HUDEP-2 (cell line): Measurements from ENCODE around the gene CCDC93.
"Not testable (repeated sequence)": the region's sequence is repeated elsewhere in the genome, so short reads cannot be mapped to it uniquely, and the experiment has no call there.

Source experiments
- DNase-seq, 76 experiments: peaks; one replicate each; lab custom pipeline; 2025; ENCODE audit not compliant: unreplicated experiment in 76 of 76; lab: John Stamatoyannopoulos, UW

The CCDC93 gene

DNA sequence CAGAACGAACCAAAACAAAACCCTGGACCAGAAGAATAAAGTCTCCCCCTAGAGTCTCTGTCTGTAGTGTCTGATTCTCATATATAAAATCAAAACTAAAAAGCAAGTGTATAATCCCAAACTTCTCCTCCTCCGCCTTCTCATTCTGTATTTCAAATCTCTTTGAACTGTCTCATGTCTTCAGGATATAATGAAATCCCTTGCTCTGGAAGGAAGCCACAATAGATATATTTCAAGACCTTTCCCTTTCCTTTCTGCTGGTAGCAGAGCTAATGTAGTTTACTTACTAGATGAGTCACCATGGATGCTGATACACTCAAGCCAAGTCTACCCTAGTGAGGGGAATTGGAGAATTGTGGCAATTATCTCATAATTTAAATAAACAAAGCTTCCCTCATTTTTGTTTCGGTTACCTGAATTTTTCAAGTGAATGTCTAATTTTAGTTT, 33.5 kb upstream of the CCDC93 start:
- DNase-seq: no peak

DNA sequence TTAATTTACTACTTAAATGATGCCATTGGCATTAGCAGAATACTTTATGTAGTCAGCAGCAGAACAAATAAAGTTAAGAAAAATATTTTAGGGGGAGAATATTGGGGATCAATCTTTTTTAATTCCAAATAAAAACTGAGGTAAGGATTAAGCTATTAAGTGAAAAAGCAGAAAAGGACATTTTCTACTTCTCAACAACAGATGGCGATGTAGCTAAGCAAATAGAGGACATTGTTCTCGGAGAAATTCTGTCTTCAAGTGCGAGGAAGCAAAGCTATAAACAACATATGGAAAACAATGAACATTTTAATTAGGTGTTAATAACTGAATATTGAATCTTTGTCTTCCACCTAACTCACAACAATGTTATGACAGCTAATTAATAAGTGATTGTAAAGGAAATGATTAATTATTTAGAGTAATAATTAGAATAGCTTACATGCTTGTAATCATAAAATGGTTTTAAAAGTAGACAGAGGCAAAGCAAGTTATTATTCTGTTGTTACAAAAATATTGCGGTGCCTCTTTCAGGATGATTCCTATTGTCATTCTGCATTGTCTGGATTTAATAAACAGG, 32.9 kb upstream of the CCDC93 start:
- peak in 3 of 76 experiments; percentile 1 to 3 (median 2) for DNase-seq

DNA sequence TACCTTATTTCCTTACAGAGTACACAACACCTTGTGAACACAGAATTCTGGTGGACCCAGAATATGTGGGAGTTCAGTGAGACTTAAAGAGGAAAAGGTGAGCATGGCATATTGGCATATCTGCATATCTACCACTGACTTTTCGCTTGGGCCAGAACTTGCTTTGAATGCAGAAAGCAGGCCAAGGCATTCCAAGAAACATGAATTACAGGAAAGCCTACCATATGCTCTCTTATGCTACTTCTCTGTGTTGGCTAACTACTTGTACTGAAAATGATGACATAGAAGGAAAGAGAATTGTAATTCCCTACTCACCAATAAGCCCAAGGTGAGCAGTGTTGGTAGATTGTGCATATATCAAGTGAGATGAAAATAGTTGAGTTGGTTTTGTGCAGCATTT, 31.4 kb upstream of the CCDC93 start:
- DNase-seq: no peak

DNA sequence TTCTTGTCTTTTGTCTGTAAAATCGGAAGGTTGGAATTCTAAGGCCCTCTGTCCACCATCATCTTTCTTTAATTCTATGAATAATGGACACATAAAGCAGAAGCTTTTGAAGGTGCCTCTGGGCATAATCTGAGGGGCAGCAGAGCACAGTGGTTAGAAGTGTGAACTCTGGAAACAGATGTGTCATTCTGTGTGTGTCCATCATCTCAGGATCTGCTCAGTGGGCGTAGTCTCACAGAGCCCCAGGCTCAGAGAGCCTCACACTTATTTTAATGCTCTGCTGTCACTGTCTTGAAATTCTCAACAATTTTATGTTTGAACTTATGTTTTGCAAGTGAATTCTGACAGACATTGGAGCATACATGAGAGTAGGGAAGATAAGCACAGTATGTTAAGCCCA, 31.0 kb upstream of the CCDC93 start:
- no peak for DNase-seq

DNA sequence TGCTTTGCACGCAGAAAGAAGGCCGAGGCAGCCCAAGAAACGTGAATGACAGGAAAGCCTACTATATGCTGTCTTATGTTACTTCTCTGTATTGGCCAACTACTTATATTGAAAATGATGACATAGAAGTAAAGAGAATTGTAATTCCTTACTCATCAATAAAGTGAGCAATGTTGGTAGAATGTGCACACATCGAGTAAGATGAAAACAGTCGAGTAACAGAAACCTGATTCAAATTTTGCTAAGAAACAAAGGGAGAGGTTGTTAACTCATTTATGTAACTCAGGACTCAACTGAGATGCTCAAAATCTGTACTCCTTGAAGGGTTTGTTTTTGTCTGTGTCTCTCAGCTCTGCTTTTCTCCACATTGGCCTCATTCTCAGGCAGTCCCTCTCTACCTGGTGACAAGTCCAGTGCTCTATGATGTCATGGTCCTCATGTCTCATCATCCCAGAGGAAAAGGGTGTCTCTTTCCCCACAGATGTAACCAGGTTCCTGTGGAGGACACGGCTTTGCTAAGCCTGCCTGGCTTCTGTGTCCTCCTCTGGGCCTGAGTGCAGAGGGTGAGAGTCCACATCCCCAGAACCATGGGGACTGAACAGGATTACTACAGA, 30.3 kb upstream of the CCDC93 start:
- DNase-seq: no peak

DNA sequence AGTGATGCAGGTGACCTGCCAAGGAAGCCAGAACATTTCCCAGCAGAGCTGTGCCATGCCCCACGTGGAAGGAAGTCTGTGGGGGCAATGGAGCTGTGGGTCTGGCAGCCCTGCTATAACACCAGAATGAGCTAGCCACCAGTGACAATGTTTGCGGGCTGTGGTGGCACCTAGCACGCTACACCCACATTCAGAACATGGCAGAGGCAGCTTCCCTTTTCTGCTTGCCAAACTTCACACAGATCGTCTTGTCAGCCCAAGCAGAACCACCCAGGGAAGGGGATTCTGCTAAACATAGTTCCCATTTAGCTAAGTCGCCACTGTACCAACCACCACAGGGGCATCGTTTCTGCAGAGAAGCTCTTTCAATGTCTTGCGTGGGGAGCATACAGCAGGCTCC, 27.0 kb upstream of the CCDC93 start:
- no peak for DNase-seq

DNA sequence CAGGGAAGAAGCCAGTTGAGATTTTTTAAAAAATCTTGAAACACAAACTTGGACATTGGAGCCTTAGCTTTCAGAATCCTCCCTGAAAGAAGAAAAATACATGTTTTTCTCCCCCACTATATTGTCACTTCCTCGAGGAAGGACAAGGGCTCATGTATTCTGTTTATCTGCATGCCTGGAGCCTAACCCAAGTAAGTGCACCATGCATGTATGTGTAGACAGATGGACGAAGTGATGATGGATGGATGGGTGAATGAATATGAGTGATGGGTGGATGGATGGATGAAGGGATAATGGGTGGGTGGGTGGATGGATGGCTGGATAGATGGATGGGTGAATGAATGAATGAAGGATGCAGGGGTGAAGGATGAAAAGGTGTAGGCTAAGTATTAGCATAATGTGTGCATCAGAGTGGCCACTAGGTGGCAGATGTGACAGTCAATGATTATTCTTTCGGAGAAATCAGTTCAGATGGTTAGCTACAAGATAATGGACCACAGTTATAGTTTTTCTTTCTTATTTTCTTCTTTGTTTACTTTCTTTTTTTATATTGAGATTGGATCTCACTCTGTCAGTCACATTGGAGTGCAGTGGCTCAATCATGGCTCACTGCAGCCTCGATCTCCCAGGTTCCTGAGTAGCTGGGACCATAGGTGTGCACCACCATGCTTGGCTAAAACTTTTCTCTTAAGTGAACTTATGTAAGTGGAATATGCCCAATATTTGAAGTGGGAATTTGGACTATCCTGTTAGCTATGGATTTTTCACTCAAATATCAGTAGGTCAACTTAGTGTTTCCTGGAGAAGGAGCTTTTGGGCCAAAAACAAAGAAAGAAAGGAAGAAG, 18.5 kb upstream of the CCDC93 start:
- peak in 13 of 76 experiments; percentile 1 to 28 (median 13) for DNase-seq

DNA sequence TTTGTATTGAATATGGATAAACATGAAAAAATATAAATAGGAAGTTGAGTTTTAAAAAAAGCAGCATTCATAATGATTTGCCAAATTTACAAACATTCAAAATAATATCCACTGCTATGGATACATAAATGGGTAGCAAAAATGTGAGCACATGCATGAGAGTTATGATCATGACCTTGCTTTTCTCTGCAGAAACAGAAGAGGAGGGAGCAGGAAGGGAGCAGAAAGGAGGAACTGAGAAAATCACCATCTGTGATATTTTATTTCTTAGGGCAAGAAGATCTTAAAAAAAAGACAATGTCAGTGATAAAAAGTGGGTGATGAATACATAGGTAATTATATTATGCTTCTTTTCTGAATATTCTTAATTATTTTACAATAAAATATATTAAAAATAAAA, 17.7 kb upstream of the CCDC93 start:
- no peak for DNase-seq

DNA sequence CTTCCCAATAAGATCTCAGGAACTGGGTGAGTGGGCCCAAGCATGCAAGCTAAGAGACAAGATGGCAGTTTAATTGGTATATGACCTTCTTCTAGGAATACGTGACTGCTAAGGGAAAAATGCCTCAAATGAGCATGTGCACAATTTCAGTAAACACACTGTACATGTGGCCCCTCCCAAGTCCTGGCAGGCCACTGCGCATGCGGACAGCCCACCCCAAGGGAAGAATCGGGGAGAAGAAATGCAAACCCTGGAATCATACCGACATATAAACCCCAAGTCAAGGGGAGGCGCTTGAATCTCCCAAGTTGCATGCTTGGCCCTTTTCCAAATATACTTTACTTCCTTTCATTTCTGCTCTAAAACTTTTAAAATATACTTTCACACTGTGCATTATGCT, 15.2 kb upstream of the CCDC93 start:
- DNase-seq: no peak

DNA sequence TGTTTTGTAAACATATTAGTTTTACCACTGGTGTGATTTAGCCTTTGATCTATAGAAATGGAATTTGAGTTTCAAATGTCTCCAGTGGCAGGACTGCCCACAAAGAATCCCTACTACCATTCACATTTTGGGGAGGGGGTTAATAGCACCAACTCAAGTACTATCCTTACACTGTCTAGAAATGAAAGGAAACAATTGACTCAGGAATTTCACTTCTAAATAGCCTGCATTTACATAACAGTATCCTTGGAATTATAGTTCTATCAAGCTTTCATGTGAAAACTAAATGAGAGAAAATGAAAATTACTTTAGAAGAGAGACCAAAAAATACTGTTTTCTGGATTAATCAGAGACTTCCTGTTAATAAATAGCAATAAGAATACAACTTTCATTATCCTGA, 7.5 kb upstream of the CCDC93 start:
- DNase-seq: no peak

DNA sequence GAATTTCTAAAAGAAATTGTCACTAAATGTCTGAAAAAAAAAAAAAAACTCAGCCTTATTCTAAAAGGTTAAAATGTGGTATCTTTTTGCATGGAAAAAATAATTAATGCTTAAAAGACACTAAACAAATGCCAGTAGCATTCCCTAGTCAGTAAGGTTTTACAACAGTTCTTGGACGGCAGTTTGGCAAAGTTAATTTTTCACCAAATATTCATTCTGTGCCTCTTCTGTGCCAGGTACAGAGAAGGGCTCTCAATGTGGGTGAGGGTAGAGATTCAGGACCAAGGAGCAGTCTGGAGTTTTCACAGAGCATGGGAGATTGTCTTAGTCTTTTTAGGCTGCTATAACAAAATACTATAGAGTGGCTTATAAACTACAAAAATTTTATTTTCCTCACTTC, 6.0 kb upstream of the CCDC93 start:
- no peak for DNase-seq

DNA sequence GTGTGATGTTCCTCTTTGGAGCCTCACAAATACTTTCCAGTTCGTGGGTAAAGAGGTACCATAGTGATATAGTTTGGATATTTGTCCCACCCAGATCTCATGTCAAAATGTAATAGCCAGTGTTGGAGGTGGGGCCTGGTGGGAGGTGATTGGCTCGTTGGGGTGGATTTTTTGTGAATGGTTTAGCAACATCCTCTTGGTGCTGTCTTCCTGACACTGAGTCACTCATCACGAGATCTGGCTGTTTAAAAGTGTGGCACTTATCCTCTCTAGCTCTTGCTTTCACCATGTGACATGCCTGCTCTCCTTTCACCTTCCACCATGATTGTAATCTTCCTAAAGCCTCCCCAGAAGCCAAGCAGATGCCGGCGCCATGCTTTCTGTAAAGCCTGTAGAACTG, 3.0 kb upstream of the CCDC93 start:
- DNase-seq: no peak

DNA sequence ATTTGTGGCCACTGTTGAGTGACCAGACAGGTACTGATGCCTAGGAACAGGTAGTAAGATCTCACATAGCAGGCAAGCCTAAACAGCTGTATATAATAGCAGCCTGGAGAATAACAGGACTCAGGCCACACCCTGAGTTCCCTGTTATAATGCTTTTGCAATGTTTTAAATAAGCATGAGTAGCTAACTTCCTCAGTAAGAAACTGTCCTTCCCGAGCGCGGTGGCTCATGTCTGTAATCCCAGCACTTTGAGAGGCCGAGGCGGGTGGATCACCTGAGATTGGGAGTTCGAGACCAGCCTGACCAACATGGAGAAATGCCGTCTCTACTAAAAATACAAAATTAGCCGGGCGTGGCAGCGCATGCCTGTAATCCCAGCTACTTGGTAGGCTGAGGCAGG, 1.9 kb upstream of the CCDC93 start:
- DNase-seq: not testable (repeated sequence)

DNA sequence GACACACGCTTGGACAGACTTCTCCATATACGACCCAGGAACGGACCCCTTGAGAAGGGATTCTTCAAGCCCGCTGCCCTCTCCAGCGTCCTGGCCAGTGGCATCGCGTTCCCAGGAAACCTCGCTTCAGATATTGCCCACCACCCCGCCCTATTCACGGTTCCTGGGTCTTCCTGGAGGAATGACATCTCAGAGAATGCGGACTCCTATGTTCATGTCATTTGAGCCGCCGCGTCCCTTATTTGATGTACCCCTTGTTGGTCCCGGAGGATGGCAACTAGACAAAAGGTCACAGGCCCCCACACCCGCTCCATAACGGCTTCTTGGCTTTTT, 588 bp upstream of the CCDC93 start:
- DNase-seq: no peak

DNA sequence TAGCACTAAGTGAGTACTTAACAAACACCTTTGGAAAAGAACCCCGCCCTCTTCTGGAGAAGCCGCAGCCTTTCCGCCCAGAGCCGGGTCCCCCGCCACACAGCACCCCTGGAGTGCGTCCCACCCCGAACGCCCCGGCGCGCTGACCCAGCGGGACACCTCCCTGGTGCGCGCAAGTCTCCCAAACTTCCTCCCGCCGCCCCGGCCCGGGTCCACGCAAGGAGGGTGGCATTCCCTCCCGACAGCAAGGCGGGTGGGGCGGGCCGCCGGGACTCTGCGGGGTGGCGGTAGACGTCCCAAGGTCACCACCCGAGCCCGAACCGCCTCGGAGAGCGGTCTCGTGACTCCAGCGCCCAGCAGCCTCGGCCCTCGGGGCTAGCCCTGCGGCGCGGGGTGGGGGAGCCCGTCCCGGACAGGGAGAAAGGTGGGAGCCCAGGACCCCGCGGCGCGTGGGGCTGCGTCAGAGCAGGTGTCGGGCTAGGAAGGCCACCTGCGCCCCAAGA, 598 bp downstream of the CCDC93 start:
- peak in 27 of 76 experiments; percentile 1 to 45 (median 11) for DNase-seq

DNA sequence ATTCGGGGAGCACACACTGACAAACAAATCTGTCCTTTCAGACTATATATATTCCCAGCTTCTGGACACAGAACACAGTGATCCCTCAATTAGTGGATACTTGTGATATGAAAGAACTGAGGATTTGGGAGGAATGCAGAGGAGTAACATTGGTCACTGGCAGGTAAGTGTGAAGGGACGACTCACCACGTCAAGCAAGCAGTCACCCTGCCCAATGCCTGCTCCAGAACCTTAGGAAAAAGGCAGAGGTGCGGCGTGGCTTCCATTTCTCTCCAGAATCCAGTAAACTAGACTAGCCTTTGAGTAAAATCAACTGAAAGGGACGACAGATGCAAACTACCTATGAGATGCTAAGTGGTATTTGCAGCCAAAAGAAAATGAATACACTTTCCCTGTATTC, 1.1 kb downstream of the CCDC93 start:
- DNase-seq: no peak

DNA sequence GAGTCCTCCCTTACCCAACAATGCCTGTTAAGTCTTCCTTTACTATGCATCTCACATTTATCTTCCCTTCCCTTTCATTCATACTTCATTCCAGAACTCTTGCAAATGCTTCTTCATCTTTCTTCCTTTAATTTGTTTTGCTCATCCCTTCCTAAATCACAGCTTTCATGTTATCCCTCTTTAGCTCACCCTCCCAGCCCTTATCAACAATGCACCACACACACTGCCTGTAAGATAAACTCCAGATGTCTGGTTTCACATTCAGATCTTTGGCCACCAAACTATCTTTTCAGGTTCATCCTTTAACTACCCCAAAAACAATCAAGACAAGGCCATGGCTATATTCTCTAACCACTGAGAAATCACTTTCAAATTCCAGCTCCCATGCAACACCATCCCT, 3.4 kb downstream of the CCDC93 start:
- peak in 30 of 76 experiments; percentile 1 to 57 (median 15) for DNase-seq

DNA sequence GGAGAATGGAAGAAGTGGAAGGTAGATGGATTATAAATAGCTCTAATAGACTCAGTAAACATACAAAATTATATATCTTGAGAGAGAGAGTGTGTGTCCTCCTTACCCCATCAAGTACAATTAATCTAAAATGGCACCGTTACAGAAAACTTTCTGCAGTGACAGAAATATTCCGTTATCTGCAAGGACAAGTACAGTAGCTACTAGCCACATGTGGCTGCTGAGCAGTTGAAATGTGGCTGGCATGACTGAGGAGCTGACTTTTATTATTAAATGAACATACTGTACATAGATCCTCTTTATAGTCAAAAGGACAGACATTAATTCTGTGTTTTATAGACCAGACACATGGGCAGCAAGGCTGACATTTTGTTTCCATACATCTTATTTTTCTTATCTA, 7.0 kb downstream of the CCDC93 start:
- no peak for DNase-seq

DNA sequence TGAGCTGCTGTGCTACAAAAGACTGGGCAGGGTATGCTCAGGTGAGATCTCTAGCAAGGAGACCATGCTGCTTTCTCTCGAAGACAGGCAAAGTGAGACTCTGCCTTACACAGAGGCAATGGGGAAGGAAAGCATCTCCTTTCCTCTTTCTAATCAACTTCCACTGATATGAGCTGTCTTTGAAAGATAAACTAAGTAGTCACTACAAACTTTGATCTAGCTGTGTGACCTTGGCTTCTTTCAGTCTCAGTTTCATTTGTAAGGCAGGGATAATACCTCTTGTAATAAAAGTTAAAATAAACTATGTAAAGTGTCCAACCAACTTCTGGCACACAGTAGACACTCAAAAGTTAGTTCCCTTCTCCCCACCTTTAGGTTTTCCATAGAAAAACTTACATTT, 7.5 kb downstream of the CCDC93 start:
- DNase-seq: no peak

DNA sequence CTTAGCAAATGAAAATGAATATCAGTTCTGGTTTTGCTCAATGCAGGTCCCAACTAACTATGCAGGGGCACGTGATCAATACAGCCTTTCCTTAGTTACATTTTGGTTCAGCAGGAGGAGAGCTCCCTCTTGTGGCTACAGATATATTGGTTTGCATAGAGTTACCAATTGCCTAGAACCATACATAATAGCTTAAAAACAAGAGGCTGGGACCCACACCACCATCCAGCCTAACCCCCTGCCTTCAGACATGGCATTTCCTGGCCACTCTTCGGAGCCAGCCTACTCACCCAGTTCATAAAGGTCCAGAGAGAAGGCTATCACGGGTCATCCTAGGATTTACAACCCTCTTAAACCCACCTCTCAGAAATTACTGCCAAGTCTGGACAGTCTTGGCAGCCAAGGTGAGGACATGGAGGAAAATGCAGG, 10.5 kb downstream of the CCDC93 start:
- peak in 53 of 76 experiments; percentile 1 to 78 (median 57) for DNase-seq

DNA sequence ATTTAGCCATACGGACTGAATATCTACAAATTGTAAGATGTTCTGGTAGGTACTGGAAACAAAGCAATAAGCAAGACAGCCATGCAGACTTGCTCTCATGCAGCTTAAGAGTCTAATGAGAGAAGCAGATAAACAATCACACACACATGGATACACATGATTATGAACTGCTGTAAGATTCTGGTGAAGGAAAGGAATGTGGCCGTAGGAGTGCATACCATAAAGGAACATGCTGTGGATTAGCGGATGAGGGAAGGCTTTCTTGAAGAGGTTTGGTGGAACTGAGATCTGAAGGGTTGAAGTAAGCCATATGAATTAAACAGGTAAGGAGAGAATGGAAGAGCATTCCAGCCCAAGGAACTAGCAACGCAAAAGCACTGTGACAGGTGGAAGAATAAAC, 13.8 kb downstream of the CCDC93 start:
- DNase-seq: no peak
